H1 (cell line): ENCODE results near the gene RRP1B. TPM values are rescaled to one million over a fixed set of nuclear protein-coding genes. Genes with fewer than 3 reads are reported as not detected.

Source experiments
- CTCF ChIA-PET: fragments of 300-600 bp; sonication (Branson Sonifier 250); formaldehyde crosslinking; loops from one replicate; lab custom pipeline; 2021; ENCODE audit not compliant: partially characterized antibody; lab: Charles Lee
- POLR2A ChIA-PET: fragments of 300-600 bp; sonication (Branson Sonifier 250); formaldehyde crosslinking; loops from one replicate; lab custom pipeline; 2021; ENCODE audit warnings: inconsistent platforms; ENCODE audit not compliant: partially characterized antibody; lab: Charles Lee
- DNase-seq, 2 experiments: peaks; one replicate each; pipeline versions ENCODE4 v3.0.0 to v3.0.0-alpha.2; 2010 to 2022; ENCODE audit warnings: low spot score in 2 of 2, low read depth in 1 of 2, mixed read lengths in 1 of 2
- FAIRE-seq: peaks from 2 replicates; lab custom pipeline; 2011; peaks lifted over from hg19 to GRCh38; lab: Jason Lieb, UNC
- H2AFZ ChIP-seq: 2 replicates; pipeline ENCODE4 v1.8.1; 2012; ENCODE audit warnings: low read length, inconsistent platforms
- H2AK5ac ChIP-seq: 2 replicates; pipeline ENCODE4 v1.6.1; 2013; ENCODE audit warnings: low read depth, low read length
- H2BK120ac ChIP-seq: replicated peaks from 2 replicates; pipeline ENCODE3; 2013; ENCODE audit warnings: low read depth, low read length, inconsistent platforms
- H2BK12ac ChIP-seq: 2 replicates; pipeline ENCODE4 v1.6.1; 2013; ENCODE audit warnings: low read depth, low read length
- H2BK15ac ChIP-seq: 2 replicates; pipeline ENCODE4 v1.6.1; 2013; ENCODE audit warnings: low read length
- H2BK20ac ChIP-seq: 2 replicates; pipeline ENCODE4 v1.6.1; 2013; ENCODE audit warnings: low read length
- H2BK5ac ChIP-seq: 2 replicates; pipeline ENCODE4 v1.6.1; 2013; ENCODE audit warnings: low read depth, low read length
- H3K14ac ChIP-seq: 2 replicates; pipeline ENCODE4 v1.6.1; 2013; ENCODE audit warnings: inconsistent platforms; ENCODE audit not compliant: insufficient read length
- H3K18ac ChIP-seq: 2 replicates; pipeline ENCODE4 v1.6.1; 2013; ENCODE audit warnings: low read length; ENCODE audit errors: extremely low read depth
- H3K23ac ChIP-seq: 2 replicates; pipeline ENCODE4 v1.6.1; 2013; ENCODE audit warnings: inconsistent platforms; ENCODE audit not compliant: insufficient read length
- H3K23me2 ChIP-seq: 2 replicates; pipeline ENCODE4 v1.6.1; 2013; ENCODE audit warnings: low read depth, low read length
- H3K27ac ChIP-seq: 2 replicates; pipeline ENCODE4 v1.6.1; 2011; ENCODE audit warnings: low read depth, low read length, inconsistent platforms
- H3K27me3 ChIP-seq, 4 experiments: replicated peaks in 1 of 4; 1 replicate in 1 of 4; 2 replicates in 3 of 4; pipeline versions ENCODE4 v1.6.1 to v1.8.1; 2011 to 2013; ENCODE audit warnings: low read length in 3 of 4, mild to moderate bottlenecking in 3 of 4, inconsistent platforms in 2 of 4, mixed read lengths in 2 of 4, moderate library complexity in 1 of 4; ENCODE audit not compliant: control insufficient read depth in 3 of 4, insufficient read depth in 3 of 4; ENCODE audit errors: extremely low read depth in 1 of 4
- H3K36me3 ChIP-seq, 4 experiments: 2 replicates each; pipeline versions ENCODE4 v1.6.1 to v1.8.1; 2011 to 2013; ENCODE audit warnings: mild to moderate bottlenecking in 4 of 4, low read length in 3 of 4, moderate library complexity in 2 of 4, control low read depth in 1 of 4, inconsistent platforms in 1 of 4; ENCODE audit not compliant: insufficient read depth in 4 of 4, control insufficient read depth in 2 of 4
- H3K4ac ChIP-seq: replicated peaks from 2 replicates; pipeline ENCODE3; 2013; ENCODE audit warnings: low read length, low read depth, mixed read lengths, inconsistent platforms; ENCODE audit not compliant: insufficient read length
- H3K4me1 ChIP-seq, 4 experiments: replicated peaks in 1 of 4; 1 replicate in 1 of 4; 2 replicates in 3 of 4; pipeline versions ENCODE4 v1.6.1 to v1.8.1; 2011 to 2013; ENCODE audit warnings: low read length in 3 of 4, inconsistent platforms in 2 of 4, mixed read lengths in 1 of 4; ENCODE audit not compliant: insufficient read depth in 4 of 4, control insufficient read depth in 3 of 4
- H3K4me2 ChIP-seq, 2 experiments: 2 replicates each; pipeline versions ENCODE4 v1.6.1 to v1.8.1; 2011 to 2013; ENCODE audit warnings: low read depth in 2 of 2, low read length in 2 of 2, control low read depth in 1 of 2, inconsistent platforms in 1 of 2, mild to moderate bottlenecking in 1 of 2; ENCODE audit not compliant: insufficient read depth in 1 of 2
- H3K4me3 ChIP-seq, 4 experiments: fragments of 200-600, 300-600 bp in 1 of 4; sonication (generic), shearing (Covaris generic), sonication (Bioruptor Twin) in 1 of 4; 2 replicates each; pipeline versions ENCODE4 v1.5.1 to v1.8.1; 2011 to 2016; ENCODE audit warnings: low read length in 4 of 4, low read depth in 3 of 4, control low read depth in 2 of 4, inconsistent platforms in 2 of 4, mild to moderate bottlenecking in 2 of 4, mixed read lengths in 1 of 4, moderate library complexity in 1 of 4; ENCODE audit not compliant: insufficient read depth in 2 of 4; ENCODE audit errors: extremely low read depth in 1 of 4
- H3K56ac ChIP-seq: replicated peaks from 2 replicates; pipeline ENCODE3; 2013; ENCODE audit warnings: low read depth, mild to moderate bottlenecking, mixed read lengths, low read length, inconsistent platforms; ENCODE audit not compliant: insufficient read length
- H3K79me1 ChIP-seq: 2 replicates; pipeline ENCODE4 v1.6.1; 2013; ENCODE audit warnings: low read depth, low read length, control low read depth
- H3K79me2 ChIP-seq, 2 experiments: 2 replicates each; pipeline versions ENCODE4 v1.6.1 to v1.8.1; 2012 to 2013; ENCODE audit warnings: low read length in 2 of 2, mild to moderate bottlenecking in 2 of 2, inconsistent platforms in 1 of 2; ENCODE audit not compliant: insufficient read depth in 2 of 2, control insufficient read depth in 1 of 2
- H3K9ac ChIP-seq, 4 experiments: replicated peaks in 1 of 4; 1 replicate in 1 of 4; 2 replicates in 3 of 4; pipeline versions ENCODE4 v1.6.1 to v1.8.1; 2011 to 2013; ENCODE audit warnings: low read depth in 3 of 4, low read length in 3 of 4, control low read depth in 2 of 4, mild to moderate bottlenecking in 2 of 4, moderate library complexity in 2 of 4, inconsistent platforms in 1 of 4; ENCODE audit errors: extremely low read depth in 1 of 4
- H3K9me3 ChIP-seq, 2 experiments: 2 replicates each; pipeline versions ENCODE4 v1.6.1 to v1.8.1; 2012 to 2013; ENCODE audit warnings: mild to moderate bottlenecking in 2 of 2, moderate library complexity in 2 of 2, control low read depth in 1 of 2, inconsistent platforms in 1 of 2, low read depth in 1 of 2, low read length in 1 of 2, mixed read lengths in 1 of 2; ENCODE audit not compliant: insufficient read depth in 2 of 2
- H4K20me1 ChIP-seq, 2 experiments: replicated peaks in 1 of 2; 2 replicates each; pipeline versions ENCODE3 to v1.8.1; 2011 to 2013; ENCODE audit warnings: inconsistent platforms in 2 of 2, low read length in 2 of 2, mild to moderate bottlenecking in 1 of 2; ENCODE audit not compliant: insufficient read depth in 2 of 2, control insufficient read depth in 1 of 2
- H4K5ac ChIP-seq: 2 replicates; pipeline ENCODE4 v1.6.1; 2013; ENCODE audit warnings: low read length, low read depth, mixed read lengths, inconsistent platforms; ENCODE audit not compliant: insufficient read length
- H4K8ac ChIP-seq: 2 replicates; pipeline ENCODE4 v1.8.0; 2013; ENCODE audit warnings: mild to moderate bottlenecking, moderate library complexity, low read length, inconsistent platforms; ENCODE audit not compliant: insufficient read depth; ENCODE audit errors: extremely low read depth
- H4K91ac ChIP-seq: replicated peaks from 2 replicates; pipeline ENCODE3; 2013; ENCODE audit warnings: low read length, mixed read lengths, inconsistent platforms; ENCODE audit not compliant: insufficient read length
- BACH1 ChIP-seq: IDR thresholded peaks from 2 replicates; pipeline ENCODE4 v1.6.1; 2012; ENCODE audit warnings: low read length, improper control_type of control experiment
- RAD21 ChIP-seq, 2 experiments: IDR thresholded peaks in 1 of 2; conservative IDR thresholded peaks in 1 of 2; 2 replicates each; pipeline ENCODE4 v1.6.1; 2011; ENCODE audit warnings: low read depth in 2 of 2, low read length in 2 of 2, improper control_type of control experiment in 1 of 2, inconsistent platforms in 1 of 2, mild to moderate bottlenecking in 1 of 2, moderate library complexity in 1 of 2
- SIN3A ChIP-seq, 2 experiments: IDR thresholded peaks in 1 of 2; conservative IDR thresholded peaks in 1 of 2; 2 replicates each; pipeline ENCODE4 v1.6.1; 2011 to 2012; ENCODE audit warnings: low read length in 2 of 2, improper control_type of control experiment in 1 of 2, low read depth in 1 of 2, mild to moderate bottlenecking in 1 of 2
- TEAD4 ChIP-seq: IDR thresholded peaks from 2 replicates; pipeline ENCODE4 v1.6.1; 2012; ENCODE audit warnings: low read depth, low read length, inconsistent platforms, mixed read lengths
- WGBS, 2 experiments: shearing (Covaris generic) in 1 of 2; methylation state at CpG; one replicate each; pipeline versions ENCODE4 v1.1.6 to v1.1.7; 2013 to 2015; ENCODE audit warnings: low lambda C conversion rate in 2 of 2, mixed read lengths in 2 of 2, inconsistent platforms in 1 of 2, low coverage in 1 of 2, missing lambda C conversion rate in 1 of 2; ENCODE audit not compliant: insufficient replicate concordance in 2 of 2, insufficient coverage in 1 of 2, insufficient read length in 1 of 2; ENCODE audit errors: extremely low coverage in 1 of 2, missing lambda C conversion rate in 1 of 2; 5-methylcytosine and 5-hydroxymethylcytosine counted together
- polyA plus RNA-seq, 7 experiments: library from polyadenylated mRNA; depleted of rRNA in 3 of 7; stranded (reverse) in 5 of 7; unstranded in 2 of 7; fragments of >200 nt in 5 of 7; fragments of 200-250 nt in 2 of 7; gene quantifications; 1 replicate in 5 of 7; 2 replicates in 1 of 7; 4 replicates in 1 of 7; pipeline versions ENCODE4 v1.2.1 to v1.2.3, GENCODE V29; 2011 to 2013; ENCODE audit warnings: missing spikeins in 2 of 7, mixed read lengths in 2 of 7
- total RNA-seq: library from RNA; stranded (reverse); fragmentation: NEBNext Ultra II Directional; extraction: Animal tissue kit (Norgen Biotek cat#: 25700); gene quantifications from 2 replicates; pipeline ENCODE4 v1.2.1, GENCODE V29; 2021

Gene RRP1B
- total and polyA plus RNA-seq, 2 of the 8 experiments (the other 6 are each of a cell fraction or from before 2014, with no cell fraction given) = 25.8 to 97.3 TPM

DNA sequence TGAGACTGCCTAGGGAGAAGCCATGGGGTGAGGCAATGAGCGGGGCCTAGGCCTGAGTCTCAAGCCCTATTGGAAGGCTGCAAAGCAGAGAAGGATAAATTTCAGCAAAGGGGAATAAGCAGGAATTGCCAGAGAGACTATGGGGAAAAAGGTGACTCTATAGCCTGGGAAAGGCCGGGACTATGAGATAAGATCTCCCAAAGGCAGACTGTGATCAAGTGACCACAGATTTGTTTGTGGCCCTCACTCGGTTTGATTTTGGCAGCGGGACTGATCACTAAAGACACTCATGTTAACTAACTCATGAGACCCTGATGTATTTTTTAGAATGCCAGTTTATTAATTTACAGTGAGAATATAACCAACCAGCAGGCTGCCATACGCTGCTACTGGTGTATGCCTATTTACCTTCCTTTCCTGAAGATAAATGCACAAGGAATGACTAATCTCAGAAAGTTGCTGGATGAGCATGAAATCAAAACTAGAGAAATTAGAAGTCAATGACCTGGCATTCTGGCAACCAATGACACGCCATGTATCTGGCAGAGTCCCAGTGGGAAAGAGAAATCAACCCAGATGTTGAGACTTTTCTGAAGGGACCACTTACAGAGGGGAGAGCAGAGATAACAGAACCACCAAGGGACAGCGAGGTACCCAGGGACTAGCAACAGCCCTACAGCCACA lies 4.4 kb upstream of the RRP1B start:
- H2AFZ ChIP-seq = no peak overlapping the region
- H2AK5ac ChIP-seq = no peak overlapping the region
- FAIRE-seq (no peak), DNase-seq (no peak)
- H3K4ac ChIP-seq = no peak overlapping the region
- H4K20me1 ChIP-seq = no peaks in the 10 kb centered on the region
- H3K79me2 ChIP-seq = peaks cover 0 to 5% of the 10 kb centered on the region in 2 experiments; a peak in 2 of 4 replicates
- no peaks in the 10 kb centered on the region for H3K79me1 ChIP-seq
- H3K18ac ChIP-seq = no peak overlapping the region
- no peaks in the 10 kb centered on the region; the same call in 1 of the 2 replicates for H3K23me2 ChIP-seq
- no peak overlapping the region for H2BK12ac ChIP-seq
- ChIA-PET CTCF (no interaction called here), POLR2A (interaction anchor here (1.2 to 1.3 kb wide), 2 partner anchors 12 to 68 kb away, joined by 3 to 4 read pairs; no protein-coding TSS in a partner anchor)
- no peak overlapping the region for H2BK120ac ChIP-seq
- no peak overlapping the region for H3K23ac ChIP-seq
- H4K8ac ChIP-seq = no peak overlapping the region; the same call in 1 of the 2 replicates
- H2BK5ac ChIP-seq = no peak overlapping the region
- no peak overlapping the region for H3K14ac ChIP-seq
- 93% methylated on average over 7 of the region's 7 CpGs; no CpG with 5 or more reads in 1 of the 2 experiments for WGBS, 2 experiments
- TF ChIP-seq TEAD4 (no peak), SIN3A (conservative IDR thresholded peaks at IDR 0.05 in 1 of 2, IDR thresholded peaks at IDR 0.05 in 1 of 2; ENCODE audit: low read depth in 1 of 2, low read length in 2 of 2) (no peak), RAD21 (IDR thresholded peaks at IDR 0.05 in 1 of 2, conservative IDR thresholded peaks at IDR 0.05 in 1 of 2; ENCODE audit: low read depth in 2 of 2, low read length in 2 of 2) (no peak), BACH1 (no peak)
- no peak overlapping the region for H3K56ac ChIP-seq
- H2BK15ac ChIP-seq = no peak overlapping the region
- H3K27ac ChIP-seq = no peak overlapping the region
- no peak overlapping the region for H4K91ac ChIP-seq
- H3K9me3 ChIP-seq = peaks cover 0 to 5% of the 10 kb centered on the region in 2 experiments; a peak in 1 of 4 replicates
- peaks cover 0 to 5% (median 2%) of the 10 kb centered on the region in 4 experiments; a peak in 3 of 7 replicates for H3K27me3 ChIP-seq
- no peak overlapping the region for H4K5ac ChIP-seq
- no peak overlapping the region for H3K9ac ChIP-seq
- H3K4me1 ChIP-seq = no peaks in the 10 kb centered on the region; a peak in 1 of 7 replicates
- H3K36me3 ChIP-seq = no peaks in the 10 kb centered on the region
- no peak overlapping the region for H3K4me2 ChIP-seq
- H3K4me3 ChIP-seq = no peak overlapping the region
- H2BK20ac ChIP-seq = no peak overlapping the region
